Tibial nerve (tissue), 3 donors: ENCODE data around the gene PPFIBP1.

Experiments used
- EP300 ChIP-seq, 2 donors: sonication (generic); formaldehyde crosslinking; IDR thresholded peaks; one replicate each; pipeline ENCODE4 v1.6.1; 2017; ENCODE audit warnings: antibody characterized with exemption in 2 of 2, mild to moderate bottlenecking in 1 of 2
- POLR2A ChIP-seq, 2 donors: fragments of 450-650 bp; IDR thresholded peaks; one replicate each; pipeline ENCODE4 v1.6.1; 2017; ENCODE audit warnings: antibody characterized with exemption in 2 of 2, mild to moderate bottlenecking in 2 of 2, moderate library complexity in 2 of 2

GRCh38 chr12:27498149-27498548 lies 25.9 kb upstream of the PPFIBP1 start:
- no peak for TF ChIP-seq EP300 (IDR thresholded peaks at IDR 0.05)
- TF ChIP-seq POLR2A (IDR thresholded peaks at IDR 0.05), result no peak
